NCI-H1436 (cell line): ENCODE data around the gene LDLRAP1.

Source experiments
- DNase-seq: peaks from one replicate; lab custom pipeline; 2025; lab: John Stamatoyannopoulos, UW

Gene LDLRAP1

GRCh38 chr1:25562928-25563283, 19.5 kb downstream of the LDLRAP1 start:
- no peak for DNase-seq

GRCh38 chr1:25563330-25564215, 20.2 kb downstream of the LDLRAP1 start:
- no peak for DNase-seq

- DNase-seq, result no peak
Observed at GRCh38 chr1:25564777-25565574, 21.6 kb downstream of the LDLRAP1 start.

GRCh38 chr1:25565626-25566025, 22.2 kb downstream of the LDLRAP1 start:
- DNase-seq, result no peak

- no peak for DNase-seq
Observed at GRCh38 chr1:25566176-25566729, 22.8 kb downstream of the LDLRAP1 start.

GRCh38 chr1:25566730-25567341, 23.4 kb downstream of the LDLRAP1 start:
- DNase-seq, result no peak

- no peak for DNase-seq
Observed at GRCh38 chr1:25567710-25568089, 24.3 kb downstream of the LDLRAP1 start.

GRCh38 chr1:25568090-25568833, 24.9 kb downstream of the LDLRAP1 start:
- peak; percentile 73 for DNase-seq

GRCh38 chr1:25568834-25569596, 25.6 kb downstream of the LDLRAP1 start:
- DNase-seq, result no peak

- no peak for DNase-seq
Observed at GRCh38 chr1:25569597-25570396, 26.4 kb downstream of the LDLRAP1 start.

- DNase-seq, result no peak
Observed at GRCh38 chr1:25570798-25571521, 27.6 kb downstream of the LDLRAP1 start.

- DNase-seq, result no peak
Observed at GRCh38 chr1:25571522-25571970, 28.1 kb downstream of the LDLRAP1 start.

GRCh38 chr1:25572107-25572506, 28.7 kb downstream of the LDLRAP1 start:
- no peak for DNase-seq

GRCh38 chr1:25572708-25573590, 29.5 kb downstream of the LDLRAP1 start:
- DNase-seq, result peak; percentile 19

- no peak for DNase-seq
Observed at GRCh38 chr1:25573591-25573930, 30.2 kb downstream of the LDLRAP1 start.

GRCh38 chr1:25573961-25574360, 30.6 kb downstream of the LDLRAP1 start:
- DNase-seq, result no peak

GRCh38 chr1:25575191-25575590, 31.8 kb downstream of the LDLRAP1 start:
- no peak for DNase-seq

- DNase-seq, result no peak
Observed at GRCh38 chr1:25576459-25577133, 33.2 kb downstream of the LDLRAP1 start.
